ENCODE measurements around the gene OTOP3.

DNA sequence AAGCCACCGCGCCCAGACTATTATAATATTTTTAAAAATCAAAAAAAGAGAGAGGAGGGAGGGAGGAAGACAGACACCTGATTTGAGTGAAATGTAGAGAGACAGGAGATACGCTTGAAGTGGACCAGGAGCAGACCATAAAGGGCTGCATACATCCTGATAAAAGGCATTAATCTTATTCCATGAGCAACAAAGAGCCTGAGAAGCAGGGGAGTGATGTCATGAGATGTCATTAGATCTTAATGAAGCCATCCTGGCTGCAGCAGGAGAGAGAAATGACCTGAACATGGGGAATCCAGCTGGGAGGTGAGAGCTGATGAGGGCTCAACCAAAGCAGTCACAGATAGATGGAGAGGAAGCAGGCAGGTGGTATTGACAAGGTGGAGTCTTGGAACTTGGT is 42.1 kb downstream of the OTOP3 start:
- TF ChIP-seq, protein P1, sequence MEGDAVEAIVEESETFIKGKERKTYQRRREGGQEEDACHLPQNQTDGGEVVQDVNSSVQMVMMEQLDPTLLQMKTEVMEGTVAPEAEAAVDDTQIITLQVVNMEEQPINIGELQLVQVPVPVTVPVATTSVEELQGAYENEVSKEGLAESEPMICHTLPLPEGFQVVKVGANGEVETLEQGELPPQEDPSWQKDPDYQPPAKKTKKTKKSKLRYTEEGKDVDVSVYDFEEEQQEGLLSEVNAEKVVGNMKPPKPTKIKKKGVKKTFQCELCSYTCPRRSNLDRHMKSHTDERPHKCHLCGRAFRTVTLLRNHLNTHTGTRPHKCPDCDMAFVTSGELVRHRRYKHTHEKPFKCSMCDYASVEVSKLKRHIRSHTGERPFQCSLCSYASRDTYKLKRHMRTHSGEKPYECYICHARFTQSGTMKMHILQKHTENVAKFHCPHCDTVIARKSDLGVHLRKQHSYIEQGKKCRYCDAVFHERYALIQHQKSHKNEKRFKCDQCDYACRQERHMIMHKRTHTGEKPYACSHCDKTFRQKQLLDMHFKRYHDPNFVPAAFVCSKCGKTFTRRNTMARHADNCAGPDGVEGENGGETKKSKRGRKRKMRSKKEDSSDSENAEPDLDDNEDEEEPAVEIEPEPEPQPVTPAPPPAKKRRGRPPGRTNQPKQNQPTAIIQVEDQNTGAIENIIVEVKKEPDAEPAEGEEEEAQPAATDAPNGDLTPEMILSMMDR (IDR thresholded peaks at IDR 0.05 in 8 of 11, conservative IDR thresholded peaks at IDR 0.05 in 3 of 11) = no peak
- no peak for TF ChIP-seq POLR2A (IDR thresholded peaks at IDR 0.05)
